Activated CD4-positive, alpha-beta T cell treated with anti-CD3 and anti-CD28 coated beads for 24 hours (primary cell): Measurements from ENCODE around the gene GNAQ.

ENCODE experiments used
- DNase-seq, 2 donors: peaks; one replicate each; pipeline ENCODE4 v3.0.0-alpha.2; 2020; ENCODE audit warnings: low read depth in 2 of 2

GNAQ gene

GRCh38 chr9:77974434-77974833, 57.2 kb downstream of the GNAQ start:
- no peak for DNase-seq

DNA sequence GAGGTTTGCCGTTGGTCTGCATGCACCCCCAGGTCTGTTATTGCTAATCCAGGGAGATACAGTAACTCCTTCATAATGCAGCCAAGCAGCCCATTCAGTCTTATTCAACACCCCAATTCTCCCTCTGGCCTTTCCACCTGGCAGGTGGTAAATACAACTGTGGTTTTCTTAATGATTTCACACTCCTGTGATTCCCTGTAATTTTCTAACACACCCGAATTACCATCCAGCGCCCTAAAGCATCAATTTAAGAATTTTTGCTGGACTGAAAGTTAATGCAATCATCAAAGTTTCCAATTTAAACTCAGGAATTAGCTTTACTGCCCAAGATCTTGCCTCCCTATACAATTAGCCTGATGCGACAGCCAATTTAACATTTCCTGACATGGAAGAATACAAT, 62.5 kb downstream of the GNAQ start:
- no peak for DNase-seq

- DNase-seq: no peak
Observed at GRCh38 chr9:77968506-77968905, 63.1 kb downstream of the GNAQ start.

- DNase-seq: no peak
Observed at GRCh38 chr9:77966718-77967117, 64.9 kb downstream of the GNAQ start.

DNA sequence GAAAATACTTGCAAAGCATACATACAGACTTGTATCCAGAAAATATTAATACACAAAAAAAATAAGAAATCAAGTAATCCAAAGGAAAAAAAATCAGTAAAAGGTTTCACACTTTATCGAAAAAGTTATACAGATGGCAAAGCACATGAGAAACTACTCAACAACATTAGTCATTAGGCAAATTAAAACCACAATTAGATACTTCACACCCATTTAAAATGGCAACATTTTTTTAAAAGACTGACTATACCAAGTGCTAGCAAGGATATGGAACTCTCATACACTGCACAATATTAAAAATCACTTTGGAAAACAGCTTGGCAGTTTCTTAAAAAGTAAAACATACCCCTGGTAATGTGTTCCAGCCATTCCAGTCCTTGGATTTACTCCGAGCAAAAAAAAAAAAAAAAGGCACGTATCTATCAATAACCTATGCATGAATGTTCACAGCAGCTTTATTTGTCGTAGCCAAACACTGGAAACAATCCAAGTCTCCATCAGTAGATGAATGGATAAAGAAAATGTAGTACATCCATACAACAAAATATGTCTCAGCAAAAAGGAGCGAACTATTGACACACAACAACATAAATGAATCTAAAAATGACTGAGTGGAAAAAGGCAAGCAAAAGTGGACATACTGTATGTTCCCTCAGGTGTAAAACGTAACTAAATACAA, 66.0 kb downstream of the GNAQ start:
- DNase-seq: no peak

DNA sequence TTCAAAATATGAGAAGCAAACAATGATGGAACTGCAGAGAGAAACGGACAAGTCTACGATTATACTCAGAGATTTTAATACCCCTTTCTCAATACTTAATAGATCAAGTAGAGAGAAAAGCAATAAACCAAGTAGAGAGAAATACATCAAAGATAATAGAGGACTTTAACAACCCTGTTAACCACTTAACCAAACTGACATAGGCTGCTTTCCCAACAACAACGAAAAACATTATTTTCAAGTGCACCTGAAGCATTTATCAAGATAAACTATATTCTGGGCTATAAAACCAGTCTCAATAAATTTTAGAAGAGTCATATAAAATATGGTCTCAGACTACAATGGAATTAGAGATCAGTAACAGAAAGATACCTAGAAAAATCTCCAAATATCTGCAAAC, 67.4 kb downstream of the GNAQ start:
- DNase-seq: no peak

- DNase-seq: no peak
Observed at GRCh38 chr9:77961541-77961940, 70.1 kb downstream of the GNAQ start.

GRCh38 chr9:77960356-77961153, 71.1 kb downstream of the GNAQ start:
- no peak for DNase-seq

GRCh38 chr9:77959803-77960202, 71.8 kb downstream of the GNAQ start:
- no peak for DNase-seq

DNA sequence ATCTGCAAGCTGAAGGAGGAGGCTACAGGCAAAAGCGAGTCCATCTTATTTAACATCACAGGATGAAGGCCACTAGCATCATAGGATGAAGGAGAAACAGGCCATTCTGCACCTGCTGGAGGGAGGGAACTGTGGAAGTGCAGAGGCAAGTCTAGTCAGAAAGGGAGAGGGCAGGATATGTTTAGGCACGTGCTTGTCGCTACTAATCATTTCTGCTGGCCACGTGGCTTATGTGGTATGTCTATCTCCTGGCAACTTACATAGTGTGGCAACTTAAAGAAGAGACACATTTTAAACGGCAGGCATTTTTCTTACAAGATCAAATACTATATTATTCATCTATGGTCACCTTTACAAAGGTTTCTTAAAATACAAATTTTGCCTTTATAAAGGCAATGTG, 74.0 kb downstream of the GNAQ start:
- DNase-seq: no peak

- DNase-seq: no peak
Observed at GRCh38 chr9:77956555-77956954, 75.1 kb downstream of the GNAQ start.

DNA sequence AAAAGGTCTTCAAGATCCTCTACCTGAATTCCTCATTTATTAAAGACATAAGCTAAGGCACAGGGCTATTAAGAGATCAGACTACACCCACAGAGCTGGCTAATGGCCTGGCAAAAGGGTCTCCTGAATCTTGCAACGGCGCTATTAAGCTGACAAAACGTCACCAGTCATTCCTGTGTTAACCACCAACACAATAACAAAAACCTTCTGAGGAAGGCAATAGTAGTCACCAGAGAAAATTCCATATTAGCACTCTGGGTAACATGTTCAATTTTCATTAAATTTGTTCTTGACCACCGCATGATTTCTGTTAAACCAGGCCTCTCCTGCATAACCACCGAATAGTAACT, 77.0 kb downstream of the GNAQ start:
- DNase-seq: no peak

GRCh38 chr9:77954013-77954665, 77.5 kb downstream of the GNAQ start:
- no peak for DNase-seq

GRCh38 chr9:77953590-77953989, 78.0 kb downstream of the GNAQ start:
- DNase-seq: no peak

GRCh38 chr9:77952635-77953328, 78.8 kb downstream of the GNAQ start:
- no peak for DNase-seq

DNA sequence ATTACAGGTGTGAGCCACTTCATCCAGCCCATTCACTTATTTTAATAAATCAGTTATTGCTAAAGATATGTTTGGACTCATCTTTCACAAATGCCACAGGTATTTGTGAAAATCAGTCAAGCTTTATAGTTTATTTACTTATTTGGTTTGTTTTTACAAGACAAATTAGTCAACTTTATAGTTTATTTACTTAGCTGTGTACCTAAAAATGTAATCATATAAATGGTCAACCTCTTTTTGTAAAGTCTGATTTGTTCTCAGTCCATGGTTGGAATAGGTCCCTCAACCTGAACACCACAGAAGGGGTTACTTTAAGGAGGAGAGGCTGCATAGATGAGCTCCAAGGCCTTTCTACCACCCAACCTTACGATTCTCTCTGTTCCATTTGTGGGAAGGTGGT, 80.2 kb downstream of the GNAQ start:
- DNase-seq: no peak

DNA sequence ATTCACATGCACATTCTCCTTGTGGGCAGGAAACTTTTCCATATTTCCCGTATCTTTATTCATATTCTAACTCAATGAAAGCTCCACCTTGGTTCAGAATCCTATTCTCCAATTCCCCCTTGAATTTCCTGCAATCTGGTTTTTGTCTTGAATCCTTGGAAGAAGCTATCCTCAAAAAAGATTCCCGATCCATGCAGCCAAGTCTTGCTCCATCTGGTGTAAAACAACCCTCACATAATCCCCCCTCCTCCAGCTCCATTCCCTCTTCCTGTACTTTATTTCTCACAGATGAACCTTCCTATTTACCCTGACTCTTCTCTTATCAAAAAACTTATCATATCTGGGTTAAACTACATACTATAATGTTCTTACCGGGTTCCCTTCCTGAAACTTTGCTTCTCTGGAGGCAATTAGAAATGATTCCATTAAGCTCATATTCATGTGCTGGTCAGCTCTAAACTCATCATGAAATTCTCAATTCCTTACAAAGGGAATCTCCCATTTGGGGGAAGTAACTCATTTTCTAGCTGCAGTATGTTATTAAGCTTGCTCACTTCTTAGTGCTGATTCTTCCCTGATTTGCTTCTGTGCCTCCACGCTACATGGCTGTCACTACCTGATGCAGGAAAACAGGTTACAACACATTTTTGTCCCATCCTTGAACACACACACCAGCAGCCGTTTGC, 81.7 kb downstream of the GNAQ start:
- no peak for DNase-seq

GRCh38 chr9:77947651-77948050, 84.0 kb downstream of the GNAQ start:
- no peak for DNase-seq

DNA sequence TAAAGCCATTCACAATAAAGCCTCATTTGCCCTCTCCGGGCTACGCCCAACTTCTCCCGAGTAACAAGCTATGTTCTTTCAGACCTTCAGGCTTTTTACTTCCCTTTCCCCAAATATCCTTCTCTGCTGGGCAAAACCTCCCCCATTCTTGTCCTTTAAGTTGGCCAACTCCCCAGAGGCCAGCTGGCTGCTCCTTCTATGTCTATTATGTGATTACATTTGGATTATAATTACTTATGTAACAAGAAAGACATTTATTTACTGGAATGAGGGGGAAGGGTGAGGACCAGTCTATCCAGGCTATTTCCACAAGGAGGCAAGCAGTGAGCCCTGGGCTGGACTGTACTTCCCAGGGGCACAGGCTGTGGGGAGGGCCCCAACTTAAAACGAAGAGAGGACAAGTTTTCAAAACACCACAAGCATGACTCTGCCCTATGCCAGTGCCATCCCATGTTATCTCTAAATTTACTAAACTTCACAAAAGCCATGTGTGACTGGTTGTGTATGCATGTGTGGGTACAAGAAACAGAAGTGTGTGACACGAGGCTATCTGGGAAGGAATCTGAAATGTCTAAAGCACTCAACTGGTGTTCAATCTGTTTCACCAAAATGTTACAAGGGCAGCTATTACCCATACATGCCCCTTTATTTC, 84.5 kb downstream of the GNAQ start:
- no peak for DNase-seq

DNA sequence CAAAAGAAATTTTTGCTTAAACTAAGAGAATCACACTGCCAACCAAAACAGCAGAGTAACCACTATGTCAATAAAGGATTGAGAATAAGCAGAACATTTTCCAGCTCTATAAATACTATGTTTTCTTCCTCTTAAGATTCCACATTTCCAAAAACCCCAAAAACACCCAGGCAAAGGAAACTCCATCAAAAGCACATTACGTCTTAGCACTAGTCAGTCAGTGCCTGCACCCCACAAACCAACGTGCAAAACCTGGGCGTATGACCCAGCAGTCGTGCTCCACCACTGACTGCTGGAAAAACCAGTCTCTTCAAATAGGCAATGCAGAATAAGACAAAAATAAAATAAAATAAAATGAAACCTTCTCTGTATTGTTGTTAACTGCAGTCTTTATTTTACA, 85.3 kb downstream of the GNAQ start:
- DNase-seq: no peak

DNA sequence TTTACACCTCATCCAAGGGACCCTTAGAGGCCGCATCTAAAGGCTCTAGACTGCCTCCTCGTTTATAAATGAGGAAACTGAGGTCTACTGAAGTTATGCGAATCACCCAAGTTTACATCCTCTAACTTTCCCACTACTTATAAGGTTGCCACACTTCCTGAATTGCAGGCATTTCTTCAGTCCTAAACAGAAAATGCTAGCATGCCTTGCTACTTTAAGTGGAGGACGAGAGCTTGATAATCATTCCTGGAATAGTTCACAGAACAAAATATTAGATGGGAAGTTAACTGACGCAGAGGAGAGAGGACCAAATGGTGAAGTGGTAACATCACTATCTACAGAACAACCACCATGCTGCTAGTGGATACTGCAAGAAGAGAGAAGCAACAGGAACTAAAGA, 85.8 kb downstream of the GNAQ start:
- DNase-seq: no peak
